ENCODE results near the gene ZNF239.
"Not testable (repeated sequence)": the region's sequence is repeated elsewhere in the genome, so short reads cannot be mapped to it uniquely, and the experiment has no call there.

The ZNF239 gene

DNA sequence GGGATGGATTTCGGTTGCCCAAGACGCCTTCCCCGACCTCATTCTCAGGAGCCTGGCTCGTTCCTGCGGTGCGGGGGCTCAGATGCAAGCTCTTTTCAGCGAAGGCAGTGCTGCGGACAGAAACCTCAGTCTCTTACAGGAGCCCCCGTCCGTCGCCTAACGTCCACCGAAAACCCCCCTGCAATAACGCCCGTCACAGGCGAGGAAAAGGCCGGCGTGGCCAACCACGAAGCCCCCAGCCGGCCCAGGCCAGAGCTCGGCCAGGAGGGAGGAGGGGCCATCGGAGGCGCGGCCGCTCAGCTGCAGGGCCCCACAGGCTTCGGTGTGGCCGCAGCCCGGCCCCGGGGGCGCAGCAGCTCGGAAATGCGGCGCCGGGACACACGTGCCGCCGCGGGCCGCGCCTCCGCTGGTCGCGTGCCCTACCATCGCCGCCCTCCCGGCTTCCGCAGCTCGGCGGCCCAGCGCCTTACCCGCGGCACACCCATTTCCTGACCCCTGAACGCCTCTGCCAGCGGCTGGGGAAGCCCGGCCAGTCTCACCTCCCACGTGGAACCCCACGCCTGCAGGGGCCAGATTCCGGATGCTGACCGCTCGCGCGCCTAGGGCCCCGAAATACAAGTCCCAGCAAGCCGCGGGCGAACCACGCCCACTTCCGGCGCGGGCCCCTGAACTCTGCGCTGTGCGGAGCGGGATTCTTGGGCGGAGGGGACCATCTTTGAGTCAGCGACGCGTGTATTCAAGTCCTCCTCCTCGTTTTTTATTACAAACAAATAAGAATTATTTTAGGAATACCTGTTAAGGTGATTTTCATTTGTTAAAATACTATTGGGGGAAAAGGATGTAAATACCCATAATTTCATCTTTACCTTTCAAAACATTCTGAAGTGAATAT, at the start of gene ZNF239:
TSS of gene ZNF239 (minus strand) at position 616 of the 892 bp plus-strand sequence. CDS start 16,537 bp downstream, outside the sequence.
- no peak for DNase-seq

DNA sequence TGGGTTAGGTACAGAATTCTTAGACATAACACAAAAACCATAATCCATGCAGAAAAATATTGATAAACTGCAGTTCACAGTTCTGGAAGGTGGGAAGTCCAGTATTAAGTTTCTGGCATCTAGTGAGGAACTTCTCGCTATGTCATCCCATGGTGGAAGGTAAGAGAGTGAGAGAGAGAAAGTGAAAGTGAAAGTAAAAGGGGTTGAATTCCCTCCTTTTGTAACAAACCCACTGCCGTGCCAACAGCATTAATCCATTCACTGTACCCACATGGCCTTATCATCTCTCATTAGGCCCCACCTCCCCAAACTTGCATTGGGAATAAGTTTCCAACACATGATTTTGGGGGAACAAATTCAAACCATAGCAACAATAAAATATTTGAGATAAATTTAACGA, 48.9 kb upstream of the ZNF239 start:
- DNase-seq, result peak; percentile 29

DNA sequence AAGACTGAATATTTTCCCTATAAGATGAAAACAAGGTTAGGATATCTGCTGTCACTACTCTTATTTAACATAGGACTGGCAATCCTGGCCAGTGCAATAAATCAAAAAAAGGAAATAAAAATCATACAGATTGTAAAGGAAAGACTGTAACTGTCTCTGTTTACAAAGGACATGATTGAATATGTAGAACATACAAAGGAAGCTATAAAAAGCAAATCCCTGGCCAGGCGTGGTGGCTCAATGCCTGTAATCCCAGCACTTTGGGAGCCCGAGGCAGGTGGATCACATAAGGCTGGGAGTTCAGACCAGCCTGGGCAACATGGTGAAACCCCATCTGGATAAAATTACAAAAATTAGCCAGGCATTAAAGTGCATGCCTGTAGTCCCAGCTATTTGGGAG, 47.6 kb upstream of the ZNF239 start:
- no peak for DNase-seq

DNA sequence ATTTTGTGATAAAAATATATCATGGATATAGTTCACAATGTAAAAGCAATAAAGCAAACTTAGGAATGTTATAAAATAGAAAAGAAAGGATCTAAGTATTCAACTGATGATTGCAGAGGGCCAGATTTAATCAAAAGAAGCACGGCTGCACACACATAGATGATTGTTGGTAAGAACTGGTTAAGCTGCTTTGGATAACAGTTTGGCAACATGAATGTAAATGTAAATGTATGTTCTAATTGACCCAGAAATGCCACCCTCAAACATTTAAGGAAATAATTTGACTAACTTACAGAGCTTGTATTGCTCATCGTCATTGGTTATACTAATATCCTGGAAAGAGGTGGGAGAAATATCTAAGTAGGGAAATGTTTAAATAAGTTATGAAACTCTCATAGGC, 45.0 kb upstream of the ZNF239 start:
- no peak for DNase-seq

DNA sequence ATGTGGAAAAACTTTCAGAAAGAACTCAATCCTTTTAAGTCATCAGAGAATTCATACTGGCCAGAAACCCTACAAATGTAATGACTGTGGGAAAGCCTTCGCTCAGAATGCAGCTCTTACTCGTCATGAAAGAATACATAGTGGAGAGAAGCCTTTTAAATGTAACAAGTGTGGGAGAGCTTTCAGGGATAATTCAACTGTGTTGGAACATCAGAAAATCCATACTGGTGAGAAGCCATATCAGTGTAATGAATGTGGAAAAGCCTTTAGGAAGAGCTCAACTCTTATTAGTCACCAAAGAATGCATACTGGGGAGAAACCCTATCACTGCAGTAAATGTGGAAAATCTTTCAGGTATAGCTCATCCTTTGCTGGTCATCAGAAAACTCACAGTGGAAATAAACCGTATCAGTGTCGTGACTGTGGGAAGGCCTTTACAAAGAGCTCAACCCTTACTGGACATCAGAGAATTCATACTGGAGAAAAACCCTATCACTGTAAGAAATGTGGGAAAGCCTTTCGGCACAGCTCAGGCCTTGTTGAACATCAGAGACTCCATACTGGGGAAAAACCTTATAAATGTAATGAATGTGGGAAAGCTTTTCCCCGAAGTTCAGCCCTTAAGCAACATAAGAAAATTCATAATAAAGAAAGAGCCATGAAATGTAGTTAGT, 42.4 kb upstream of the ZNF239 start:
- no peak for DNase-seq

DNA sequence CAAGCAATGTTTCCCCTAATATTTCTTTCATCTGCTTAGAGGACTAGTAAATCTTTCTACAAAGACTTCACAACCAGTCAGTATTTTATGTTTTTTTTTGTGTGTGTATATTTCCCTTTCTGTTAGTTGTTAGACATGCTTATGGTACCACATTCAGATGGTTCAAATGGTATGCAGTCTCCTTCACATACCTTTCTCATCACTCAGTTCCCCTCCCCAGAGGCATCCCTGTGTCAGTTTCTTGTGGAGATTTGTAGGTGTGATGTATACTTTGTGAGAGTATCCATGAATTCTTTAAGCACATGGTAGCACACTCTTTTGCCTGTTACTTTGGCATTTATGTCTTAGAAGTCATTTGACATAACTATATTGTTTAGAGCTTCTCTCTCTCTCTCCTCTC, 36.2 kb upstream of the ZNF239 start:
- no peak for DNase-seq

DNA sequence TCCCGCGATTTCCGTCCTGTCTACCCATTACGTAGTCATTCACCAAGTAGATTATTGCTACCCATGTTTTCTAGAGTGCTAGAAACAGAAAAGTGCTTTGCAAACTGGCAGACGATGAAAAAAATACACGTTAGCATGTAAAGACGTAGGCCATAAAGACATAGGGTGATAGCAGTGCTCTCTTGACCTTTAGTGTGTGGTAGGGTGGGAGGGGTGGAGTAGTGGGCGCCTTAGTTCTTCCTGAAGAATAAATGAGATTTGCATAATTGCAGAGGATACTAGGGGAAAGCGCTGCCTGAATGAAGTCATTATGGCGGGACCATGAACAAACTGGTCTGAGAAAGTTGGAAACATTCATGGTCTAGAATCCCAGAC, 32.8 kb upstream of the ZNF239 start:
- DNase-seq, result no peak

DNA sequence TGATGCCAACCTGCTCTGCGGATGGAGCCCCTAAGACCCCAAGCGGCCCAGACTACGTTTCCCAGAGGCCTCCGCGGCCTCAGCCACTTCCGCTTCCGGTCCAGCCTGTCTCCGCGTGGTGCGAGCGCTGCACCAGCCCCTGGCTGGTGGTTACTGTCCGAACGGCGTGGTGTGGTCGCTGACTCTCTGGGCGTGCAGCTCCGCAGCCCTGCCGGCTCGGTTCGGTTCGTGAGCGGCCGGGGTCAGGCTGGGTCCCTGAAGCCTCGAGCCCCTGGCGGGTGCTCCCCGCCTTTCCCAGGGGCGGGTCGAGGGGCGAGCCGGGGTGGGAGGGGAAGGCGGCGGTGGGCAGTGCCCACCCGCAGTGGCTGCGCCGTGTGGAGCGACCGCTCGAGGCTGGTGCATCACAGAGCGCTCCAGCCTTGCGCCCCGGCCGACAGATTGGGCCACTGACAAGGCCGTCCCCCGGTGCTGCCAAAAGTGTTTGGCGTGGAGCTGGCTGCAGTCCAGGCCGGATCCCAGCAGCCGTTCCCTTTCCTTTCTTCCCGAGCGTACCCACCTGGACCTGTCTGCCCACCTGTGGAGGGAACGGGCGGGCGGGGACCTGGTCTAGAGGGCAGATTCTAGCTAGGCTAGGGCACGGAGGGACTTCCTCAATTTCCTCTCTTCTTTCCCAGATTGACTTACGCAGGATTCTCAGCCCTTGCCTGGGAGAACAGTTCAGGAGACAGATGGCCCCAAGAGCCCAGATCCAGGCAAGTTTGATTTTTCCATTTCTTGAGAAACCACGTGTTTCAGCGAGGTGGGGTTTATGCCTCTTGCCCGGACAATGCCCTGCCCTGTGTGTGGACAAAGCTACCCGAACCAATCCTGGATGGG, 32.1 kb upstream of the ZNF239 start, which contains the start of gene ZNF485:
TSS of gene ZNF485 (plus strand) at position 116 of the 876 bp plus-strand sequence. CDS start at position 729, 613 bp downstream.
- DNase-seq, result no peak

DNA sequence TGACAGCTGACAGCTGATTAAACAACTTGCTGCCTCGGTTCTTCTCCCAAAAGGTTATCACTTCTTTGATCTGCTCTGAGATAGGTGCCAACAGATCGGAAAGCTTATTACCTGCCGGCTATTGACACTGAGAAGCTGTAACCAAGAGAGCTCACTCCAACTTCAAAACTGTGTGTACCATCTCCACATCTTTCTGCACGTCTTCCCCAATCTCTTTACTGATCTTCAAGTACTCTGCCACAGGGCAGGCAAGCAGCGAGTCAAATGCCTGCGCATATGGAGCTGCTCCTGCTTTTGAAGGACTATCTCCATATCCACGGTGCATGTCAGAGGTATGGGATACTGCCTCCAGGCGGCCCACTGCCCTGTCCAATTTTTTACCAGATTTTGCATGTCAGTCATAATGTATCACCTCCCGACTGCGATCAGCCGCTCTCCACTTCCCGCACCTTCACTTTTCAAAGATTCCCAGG, 31.5 kb upstream of the ZNF239 start:
- DNase-seq, result no peak

DNA sequence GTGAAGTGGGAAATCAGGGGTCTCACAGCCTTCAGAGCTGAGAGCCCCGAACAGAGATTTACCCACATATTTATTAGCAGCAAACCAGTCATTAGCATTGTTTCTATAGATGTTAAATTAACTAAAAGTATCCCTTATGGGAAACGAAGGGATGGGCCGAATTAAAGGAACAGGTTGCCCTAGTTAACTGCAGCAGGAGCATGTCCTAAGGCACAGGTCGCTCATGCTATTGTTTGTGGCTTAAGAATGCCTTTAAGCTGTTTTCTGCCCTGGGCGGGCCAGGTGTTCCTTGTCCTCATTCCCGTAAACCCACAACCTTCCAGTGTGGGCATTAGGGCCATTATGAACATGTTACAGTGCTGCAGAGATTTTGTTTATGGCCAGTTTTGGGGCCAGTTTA, 27.2 kb upstream of the ZNF239 start:
- not testable (repeated sequence) for DNase-seq

DNA sequence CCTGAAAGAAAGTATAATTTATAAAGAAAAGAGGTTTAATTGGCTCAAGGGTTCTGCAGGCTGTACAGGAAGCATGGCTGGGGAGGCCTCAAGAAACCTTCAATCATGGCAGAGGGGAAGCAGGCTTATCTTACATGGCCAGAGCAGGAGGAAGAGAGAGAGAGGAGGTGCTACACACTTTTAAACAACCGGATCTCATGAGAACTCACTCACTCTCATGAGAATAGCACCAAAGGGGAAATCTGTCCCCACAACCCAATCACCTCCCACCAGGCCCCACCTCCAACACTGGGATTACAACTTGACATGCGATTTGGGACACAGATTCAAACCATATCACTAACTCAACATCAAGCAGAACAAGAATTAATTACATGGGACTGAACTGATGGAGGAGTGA, 24.9 kb upstream of the ZNF239 start:
- no peak for DNase-seq

DNA sequence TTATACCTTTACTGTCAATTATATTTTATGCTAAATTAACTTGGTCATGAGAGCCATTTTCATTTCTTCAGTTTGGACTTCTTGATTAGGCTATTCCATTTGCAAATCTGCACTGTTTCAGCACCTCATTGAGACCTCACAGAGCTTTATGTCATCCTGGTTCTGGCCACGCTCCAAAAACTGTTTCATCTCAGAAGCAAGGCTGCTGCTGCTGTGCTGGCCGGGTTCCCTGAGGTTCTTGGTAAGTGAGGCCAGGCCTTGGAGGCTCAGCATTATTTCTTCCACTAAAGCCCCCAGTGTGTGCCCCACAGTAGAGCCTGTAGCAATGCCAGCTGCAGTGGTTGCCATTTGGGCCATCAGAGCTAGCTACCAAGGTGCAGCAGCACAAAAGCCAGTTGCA, 24.0 kb upstream of the ZNF239 start:
- DNase-seq, result no peak

DNA sequence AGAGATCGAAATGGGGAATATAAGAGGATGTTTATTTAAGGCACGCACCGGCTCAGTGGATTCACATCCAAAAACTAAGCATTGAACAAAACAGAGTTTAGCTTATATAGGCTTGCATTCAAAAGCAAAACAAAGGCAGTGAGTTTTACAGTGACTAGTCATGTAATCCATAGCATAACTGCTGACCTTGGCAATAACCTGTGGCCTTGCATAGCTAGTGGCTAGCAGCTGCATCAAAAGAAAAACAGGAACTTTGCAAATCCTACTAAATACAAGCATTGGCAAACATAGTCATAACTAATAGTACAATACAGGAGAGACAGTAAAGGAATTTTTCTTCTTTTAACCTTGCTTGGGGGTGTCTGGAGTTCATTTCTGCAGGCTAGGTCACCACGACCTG, 22.1 kb upstream of the ZNF239 start:
- no peak for DNase-seq

DNA sequence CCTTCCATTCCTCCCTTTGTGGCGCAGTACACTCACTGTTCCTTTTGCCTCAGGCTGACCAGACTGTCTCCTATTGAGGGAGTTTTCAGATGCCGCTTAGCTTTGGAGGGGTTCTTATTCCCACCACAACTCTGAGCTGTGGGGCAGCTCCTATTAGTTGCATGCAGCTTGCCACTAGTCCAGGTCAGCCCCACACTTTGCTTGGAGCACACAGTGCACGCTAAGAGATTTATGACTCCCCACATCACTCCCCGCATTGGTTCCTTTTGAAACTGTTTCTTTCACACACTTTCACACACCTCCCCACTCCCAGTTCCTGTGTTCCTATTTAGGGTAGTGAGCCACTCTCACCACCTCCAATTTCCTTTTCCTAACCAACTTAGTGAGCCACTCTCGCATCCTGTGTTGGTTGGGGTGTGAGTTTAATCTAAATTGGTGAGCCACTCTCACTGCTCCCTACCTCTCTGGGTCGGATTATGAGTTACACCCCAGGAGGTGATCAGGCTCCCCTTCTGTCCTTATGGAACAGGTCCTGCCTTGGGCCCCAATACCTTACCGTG, 21.4 kb upstream of the ZNF239 start:
- DNase-seq, result no peak

DNA sequence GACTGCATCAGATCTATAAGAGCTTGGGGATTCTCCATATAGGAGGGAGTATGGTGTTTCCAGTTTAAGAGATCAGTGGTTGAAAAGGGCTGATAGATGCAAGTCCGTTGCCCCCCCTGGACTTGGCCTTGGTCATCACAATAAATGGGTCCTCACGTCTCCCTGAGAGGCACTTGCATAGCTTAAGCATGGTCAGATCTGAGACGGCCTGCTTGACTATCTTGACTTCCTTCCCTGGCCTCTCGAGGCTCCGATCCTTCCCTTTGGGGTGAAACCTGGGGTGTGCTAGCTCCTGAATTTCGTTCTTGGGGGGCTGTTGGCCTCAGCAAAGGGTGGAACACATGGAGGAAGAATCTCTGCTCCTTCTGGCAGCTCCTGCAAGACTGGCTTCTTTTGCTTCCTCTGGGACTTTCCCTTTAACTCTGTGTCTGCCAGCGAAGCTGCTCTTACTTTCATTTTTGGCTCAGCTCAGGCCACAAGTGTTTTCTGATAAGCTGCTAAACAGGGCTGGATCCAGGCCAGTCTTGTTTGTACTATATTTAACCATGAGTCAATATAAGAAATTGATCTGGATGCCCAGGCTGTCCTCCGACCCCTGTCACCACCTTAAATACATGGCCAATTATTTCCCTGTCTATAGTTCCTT, 20.7 kb upstream of the ZNF239 start:
- no peak for DNase-seq

DNA sequence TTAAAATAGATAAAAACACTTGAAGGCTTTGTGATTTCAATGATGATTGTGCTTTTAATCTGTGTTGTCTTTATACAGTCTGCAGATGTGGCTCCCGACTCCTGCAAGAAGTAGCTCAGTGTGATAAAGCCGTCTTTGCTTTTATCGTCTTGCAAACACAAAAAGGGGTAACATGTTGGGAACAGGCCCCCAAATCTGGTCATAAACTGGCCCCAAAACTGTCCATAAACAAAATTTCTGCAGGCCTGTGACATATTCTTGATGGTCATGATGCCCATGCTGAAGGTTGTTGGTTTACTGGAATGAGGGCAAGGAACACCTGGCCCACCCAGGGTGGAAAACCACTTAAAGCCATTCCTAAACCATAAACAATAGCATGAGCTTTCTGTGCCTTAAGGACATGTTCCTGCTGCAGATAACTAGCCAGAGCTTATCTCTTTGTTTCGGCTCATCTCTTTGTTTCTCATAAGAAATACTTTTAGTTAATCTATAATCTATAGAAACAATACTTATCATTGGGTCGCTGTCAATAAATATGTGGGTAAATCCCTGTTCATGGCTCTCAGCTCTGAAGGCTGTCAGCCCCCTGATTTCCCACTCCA, 17.0 kb upstream of the ZNF239 start:
- DNase-seq, result no peak

DNA sequence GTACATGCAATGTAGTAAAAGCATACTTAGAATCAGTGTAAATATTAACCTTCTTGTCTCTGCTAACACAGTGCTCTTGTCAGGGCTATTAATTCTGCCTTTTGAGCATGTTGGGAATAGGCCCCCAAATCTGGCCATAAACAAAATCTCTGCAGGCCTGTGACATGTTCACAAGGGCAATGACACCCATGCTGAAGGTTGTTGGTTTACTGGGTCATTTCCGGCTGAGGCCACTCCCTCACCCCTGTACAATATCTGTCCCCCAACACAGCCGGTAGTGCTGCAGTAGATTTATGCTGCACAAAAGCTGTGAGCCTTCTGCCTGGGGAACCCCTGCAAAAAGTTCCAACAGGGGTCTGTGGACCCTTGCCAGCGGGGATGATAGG, 12.3 kb upstream of the ZNF239 start:
- DNase-seq, result not testable (repeated sequence)

DNA sequence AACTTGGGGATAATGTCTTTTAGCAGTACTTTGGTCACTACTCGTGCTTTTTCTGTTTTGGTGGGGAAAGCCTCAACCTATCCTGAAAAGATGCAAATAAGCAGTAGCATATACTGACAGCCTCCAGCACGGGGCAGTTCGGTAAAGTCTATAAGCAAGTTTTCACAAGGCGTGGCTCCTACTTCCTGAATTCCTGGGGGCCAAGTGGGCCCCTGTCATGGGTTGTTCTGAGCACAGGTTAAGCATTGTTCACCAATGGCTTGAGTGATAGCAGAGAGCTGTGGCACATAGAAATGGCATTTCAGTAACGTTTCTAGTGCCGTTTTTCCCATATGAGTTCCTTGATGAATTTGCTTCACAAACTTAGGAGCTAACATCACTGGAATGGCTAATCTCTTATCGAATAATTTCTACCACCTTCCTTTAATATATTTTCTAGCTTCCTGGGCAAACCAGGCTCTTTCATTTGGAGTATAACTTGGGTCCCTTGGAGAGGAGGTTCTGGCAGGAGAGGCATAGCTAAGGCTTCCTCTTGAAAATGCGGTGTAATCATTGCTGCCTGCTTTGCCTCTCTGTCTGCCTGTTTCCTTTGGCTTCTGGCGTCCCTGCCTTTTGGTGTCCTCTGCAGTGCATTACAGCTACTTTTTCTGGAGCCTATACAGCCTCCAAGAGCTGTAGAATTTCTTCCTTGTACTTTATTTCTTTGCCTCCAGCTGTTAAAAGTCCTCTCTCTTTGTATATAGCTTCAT, 11.7 kb upstream of the ZNF239 start:
- no peak for DNase-seq

DNA sequence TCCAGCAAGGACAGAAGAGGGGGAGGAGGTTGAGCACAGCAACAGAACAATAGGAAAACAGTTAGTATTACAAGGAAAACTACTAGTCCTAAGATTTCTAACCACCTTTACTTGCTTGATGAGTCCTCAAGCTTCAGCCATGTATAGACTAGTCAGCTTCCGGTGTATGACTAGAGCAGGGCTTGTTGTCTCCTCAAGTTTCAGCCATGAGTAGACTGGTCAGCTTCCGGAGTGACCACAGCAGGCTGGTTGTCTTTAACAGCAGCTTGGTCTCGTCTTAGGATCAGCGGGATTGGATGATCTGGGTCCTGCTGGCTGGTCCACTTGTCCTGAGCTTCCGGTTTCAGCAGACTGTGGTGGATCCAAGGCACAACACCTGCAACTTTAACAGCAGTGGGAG, 10.6 kb upstream of the ZNF239 start:
- DNase-seq, result no peak

DNA sequence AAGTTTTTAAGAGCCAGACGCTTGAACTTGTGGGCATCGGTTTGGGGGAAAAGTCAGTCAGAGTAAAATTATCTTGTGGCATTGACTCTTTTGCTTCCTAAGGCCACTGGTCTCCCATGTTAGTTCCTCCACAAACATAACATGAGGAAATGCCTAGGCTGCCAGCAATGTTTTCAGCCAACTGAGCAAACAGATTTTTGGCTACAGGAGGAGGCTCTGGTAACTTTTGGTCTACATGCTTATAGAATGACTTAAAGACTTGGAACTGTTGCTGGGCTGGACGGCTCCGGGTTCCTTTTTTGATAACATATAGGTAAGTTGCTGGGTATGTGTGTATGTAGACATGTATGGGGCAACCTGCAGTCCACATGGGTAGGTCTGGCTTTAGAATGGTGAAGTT, 9.6 kb upstream of the ZNF239 start:
- no peak for DNase-seq

DNA sequence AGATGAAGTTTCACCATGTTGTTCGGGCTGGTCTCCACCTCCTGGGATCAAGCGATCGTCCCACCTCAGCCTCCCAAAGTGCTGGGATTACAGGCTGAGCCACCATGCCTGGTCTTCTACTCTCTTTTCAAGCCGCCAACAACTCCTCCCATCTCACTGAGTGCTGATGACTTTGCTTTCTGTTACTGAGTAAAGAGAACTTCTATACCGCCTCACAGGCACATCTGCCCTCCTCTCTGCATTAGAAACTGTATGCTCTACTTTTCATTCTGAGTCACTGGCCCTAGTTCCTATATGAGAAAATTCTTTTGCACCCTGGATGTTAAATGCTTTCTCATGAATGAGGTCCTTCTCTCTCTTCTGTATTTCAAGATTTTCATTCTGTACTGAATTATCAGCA, 2.2 kb upstream of the ZNF239 start:
- no peak for DNase-seq
